ENCODE measurements around the gene MEMO1. TPM values are rescaled to one million over a fixed set of nuclear protein-coding genes. Genes with fewer than 3 reads are reported as not detected.
"Not testable (repeated sequence)": the region's sequence is repeated elsewhere in the genome, so short reads cannot be mapped to it uniquely, and the experiment has no call there.

MEMO1 gene
- total RNA-seq, 1 experiment from 2014 or later: 66.0 TPM

GRCh38 chr2:32051836-32052439 is 41.1 kb upstream of the MEMO1 start:
- Histone ChIP-seq H3K36me3 (ENCODE audit: insufficient read depth, low read length, poor library complexity, severe bottlenecking) (no peaks in the 10 kb centered on the region), H3K4me1 (ENCODE audit: insufficient read depth, low read length, poor library complexity, severe bottlenecking) (no peaks in the 10 kb centered on the region), H3K9me3 (ENCODE audit: low read depth, low read length, poor library complexity, severe bottlenecking) (no peaks in the 10 kb centered on the region), H3K27ac (ENCODE audit: low read depth, low read length, poor library complexity, severe bottlenecking) (no peak overlapping the region), H3K4me3 (ENCODE audit: low read depth, low read length, poor library complexity, severe bottlenecking) (no peak overlapping the region), H3K27me3 (replicated peaks; ENCODE audit: insufficient read depth, low read depth, low read length, poor library complexity) (no peaks in the 10 kb centered on the region)
- ChIA-PET CTCF (interaction anchor here (0.6 kb wide), 1 partner anchor 24 kb away, joined by 3 read pairs; no protein-coding TSS in a partner anchor), POLR2A (ENCODE audit: low non-redundant PET) (no interaction called here)
- TF ChIP-seq EZH2 (IDR thresholded peaks at IDR 0.05; ENCODE audit: borderline replicate concordance, low read depth, low read length, poor library complexity, severe bottlenecking): no peak
- no peak for TF ChIP-seq CTCF (conservative IDR thresholded peaks at IDR 0.05; ENCODE audit: low read depth, low read length)
- BruUV-seq (replicated peaks): no TSS peak
- intact Hi-C loops (cut with micrococcal nuclease; ENCODE audit: unreplicated experiment): no loop called here
- DNase-seq (ENCODE audit: low spot score): no peak

DNA sequence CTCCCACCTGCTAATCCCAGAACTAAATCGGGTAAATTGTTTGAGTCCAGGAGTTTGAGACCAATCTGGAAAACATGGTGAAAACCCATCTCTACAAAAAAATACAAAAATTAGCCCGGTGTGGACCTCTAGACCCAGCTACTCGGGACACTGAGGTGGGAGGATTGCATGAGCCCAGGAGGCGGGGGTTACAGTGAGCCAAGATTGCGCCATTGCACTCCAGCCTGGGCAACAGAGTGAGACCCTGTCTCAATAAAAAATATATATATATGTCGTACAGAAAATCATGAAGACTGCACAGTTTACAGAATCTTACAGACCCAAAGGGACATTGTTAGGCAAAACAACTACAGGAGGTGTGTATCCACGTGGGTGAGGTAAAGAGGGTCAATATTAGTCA is 32.8 kb upstream of the MEMO1 start:
- Histone ChIP-seq H3K27me3 (replicated peaks; ENCODE audit: insufficient read depth, low read depth, low read length, poor library complexity) (no peaks in the 10 kb centered on the region), H3K4me3 (ENCODE audit: low read depth, low read length, poor library complexity, severe bottlenecking) (no peak overlapping the region), H3K36me3 (ENCODE audit: insufficient read depth, low read length, poor library complexity, severe bottlenecking) (no peaks in the 10 kb centered on the region), H3K27ac (ENCODE audit: low read depth, low read length, poor library complexity, severe bottlenecking) (no peak overlapping the region), H3K9me3 (ENCODE audit: low read depth, low read length, poor library complexity, severe bottlenecking) (no peaks in the 10 kb centered on the region), H3K4me1 (ENCODE audit: insufficient read depth, low read length, poor library complexity, severe bottlenecking) (peaks cover 4% of the 10 kb centered on the region)
- intact Hi-C loops (cut with micrococcal nuclease; ENCODE audit: unreplicated experiment): no loop called here
- BruUV-seq (replicated peaks): no TSS peak
- ChIA-PET POLR2A (ENCODE audit: low non-redundant PET) (no interaction called here), CTCF (no interaction called here)
- TF ChIP-seq EZH2 (IDR thresholded peaks at IDR 0.05; ENCODE audit: borderline replicate concordance, low read depth, low read length, poor library complexity, severe bottlenecking) (no peak), CTCF (conservative IDR thresholded peaks at IDR 0.05; ENCODE audit: low read depth, low read length) (no peak)
- DNase-seq (ENCODE audit: low spot score): no peak

GRCh38 chr2:32039447-32040219 is 28.8 kb upstream of the MEMO1 start, which contains the start of gene DPY30:
TSS of gene DPY30 (minus strand) at chr2:32039805. CDS start at chr2:32039456, 349 bp downstream.
- intact Hi-C loops (cut with micrococcal nuclease; ENCODE audit: unreplicated experiment): no loop called here
- Histone ChIP-seq H3K4me1 (ENCODE audit: insufficient read depth, low read length, poor library complexity, severe bottlenecking) (peaks cover 4% of the 10 kb centered on the region), H3K27me3 (replicated peaks; ENCODE audit: insufficient read depth, low read depth, low read length, poor library complexity) (no peaks in the 10 kb centered on the region), H3K36me3 (ENCODE audit: insufficient read depth, low read length, poor library complexity, severe bottlenecking) (no peaks in the 10 kb centered on the region), H3K27ac (ENCODE audit: low read depth, low read length, poor library complexity, severe bottlenecking) (peak within 1 kb of the TSS; percentile 77), H3K4me3 (ENCODE audit: low read depth, low read length, poor library complexity, severe bottlenecking) (peak within 1 kb of the TSS; percentile 88), H3K9me3 (ENCODE audit: low read depth, low read length, poor library complexity, severe bottlenecking) (no peaks in the 10 kb centered on the region)
- no TSS peak for BruUV-seq (replicated peaks)
- TF ChIP-seq CTCF (conservative IDR thresholded peaks at IDR 0.05; ENCODE audit: low read depth, low read length): no peak
- ChIA-PET POLR2A (ENCODE audit: low non-redundant PET) (interaction anchor here (0.6 to 1.2 kb wide), 2 partner anchors 18 to 24 kb away, joined by 3 to 5 read pairs; partner anchors contain the start of gene SPAST), CTCF (no interaction called here)
- DNase-seq (ENCODE audit: low spot score): peak; percentile 95

- H3K4me3 ChIP-seq (ENCODE audit: low read depth, low read length, poor library complexity, severe bottlenecking); intact Hi-C loops (cut with micrococcal nuclease; ENCODE audit: unreplicated experiment); H3K36me3 ChIP-seq (ENCODE audit: insufficient read depth, low read length, poor library complexity, severe bottlenecking); BruUV-seq (replicated peaks); H3K4me1 ChIP-seq (ENCODE audit: insufficient read depth, low read length, poor library complexity, severe bottlenecking); CTCF ChIA-PET; H3K9me3 ChIP-seq (ENCODE audit: low read depth, low read length, poor library complexity, severe bottlenecking); POLR2A ChIA-PET (ENCODE audit: low non-redundant PET); H3K27me3 ChIP-seq (replicated peaks; ENCODE audit: insufficient read depth, low read depth, low read length, poor library complexity); H3K27ac ChIP-seq (ENCODE audit: low read depth, low read length, poor library complexity, severe bottlenecking); DNase-seq (ENCODE audit: low spot score): not testable (repeated sequence)
These were observed 23.5 kb upstream of the MEMO1 start for GRCh38 chr2:32034198-32034887.
